Measurements from ENCODE around the gene SCD5. TPM values are rescaled to one million over a fixed set of nuclear protein-coding genes. Genes with fewer than 3 reads are reported as not detected.

Gene SCD5
- total and polyA plus RNA-seq, 2 of the 13 experiments (the other 11 are each of a cell fraction or from before 2014, with no cell fraction given) = not detected

- TF ChIP-seq PATZ1 (CRISPR knock-in tag; IDR thresholded peaks at IDR 0.05) = no peak
Measured at GRCh38 chr4:82679531-82679930, 119.1 kb downstream of the SCD5 start (continued).

GRCh38 chr4:82678051-82678450 is 120.5 kb downstream of the SCD5 start:
- Histone ChIP-seq H3K9ac (ENCODE audit: insufficient read depth, low read depth, low read length) (no peak overlapping the region), H3K36me3 (replicated peaks in 1 of 2; ENCODE audit: control insufficient read depth in 1 of 2, insufficient read depth in 2 of 2, low read length in 2 of 2) (no peaks in the 10 kb centered on the region), H3K4me3 (replicated peaks in 1 of 3; ENCODE audit: insufficient read depth in 1 of 3, low read depth in 2 of 3, low read length in 3 of 3) (no peak overlapping the region), H4K20me1 (ENCODE audit: insufficient read depth, low read length) (no peaks in the 10 kb centered on the region), H3K4me2 (ENCODE audit: low read depth, low read length) (no peak overlapping the region), H3K79me2 (ENCODE audit: insufficient read depth, low read length) (no peaks in the 10 kb centered on the region), H3K27me3 (ENCODE audit: control insufficient read depth in 1 of 2, insufficient read depth in 2 of 2, low read length in 2 of 2) (no peaks in the 10 kb centered on the region; a peak in 1 of 5 replicates), H3K4me1 (ENCODE audit: insufficient read depth, low read length) (no peaks in the 10 kb centered on the region), H2AFZ (ENCODE audit: low read length) (no peak overlapping the region), H3K9me3 (ENCODE audit: low read length) (no peaks in the 10 kb centered on the region), H3K27ac (ENCODE audit: extremely low read length, insufficient read depth, low read length) (no peak overlapping the region)
- WGBS (ENCODE audit: low lambda C conversion rate) = 1% methylated on average over 4 of the region's 4 CpGs
- TF ChIP-seq RAD51 (IDR thresholded peaks at IDR 0.05; ENCODE audit: borderline replicate concordance) (no peak), HHEX (CRISPR knock-in tag; IDR thresholded peaks at IDR 0.05) (no peak), ZIK1 (CRISPR knock-in tag; IDR thresholded peaks at IDR 0.05; ENCODE audit: borderline replicate concordance, low read depth) (no peak), KLF12 (CRISPR knock-in tag; IDR thresholded peaks at IDR 0.05; ENCODE audit: borderline replicate concordance) (no peak), ZNF570 (CRISPR knock-in tag; IDR thresholded peaks at IDR 0.05; ENCODE audit: borderline replicate concordance) (no peak), ZNF891 (CRISPR knock-in tag; IDR thresholded peaks at IDR 0.05) (no peak), ZFP37 (CRISPR knock-in tag; IDR thresholded peaks at IDR 0.05; ENCODE audit: borderline replicate concordance) (no peak), ISX (CRISPR knock-in tag; conservative IDR thresholded peaks at IDR 0.05) (no peak)
- BruUV-seq (replicated peaks) = no TSS peak
- ATAC-seq (no peak), FAIRE-seq (no peak), DNase-seq (ENCODE audit: low spot score) (no peak)
- in situ Hi-C loops (cut with HindIII; ENCODE audit: extremely low pct_ligation_motif_present, low pct_unique_long_range_greater_than_20kb) = no loop called here
- CTCF ChIA-PET (ENCODE audit: low intra/inter-chr PET ratio, low total read pairs) = no interaction called here
- POLR2A ChIA-PET = no interaction called here
- intact Hi-C loops (cut with micrococcal nuclease; ENCODE audit: unreplicated experiment) = no loop called here
